ENCODE measurements around the gene SLC9C2.

The SLC9C2 gene

GRCh38 chr1:173481195-173481772 lies 121.6 kb downstream of the SLC9C2 start:
- no peak for TF ChIP-seq CTCF (IDR thresholded peaks at IDR 0.05; ENCODE audit: low read depth, low read length, missing control alignments)
- in situ Hi-C loops (cut with HindIII; ENCODE audit: low sequenced_read_pairs): no loop called here
- no peak for DNase-seq (ENCODE audit: low read depth)
- H3K4me3 ChIP-seq (ENCODE audit: low read depth, low read length): no peak overlapping the region

GRCh38 chr1:173479649-173480048 lies 123.2 kb downstream of the SLC9C2 start:
- no peak for TF ChIP-seq CTCF (IDR thresholded peaks at IDR 0.05; ENCODE audit: low read depth, low read length, missing control alignments)
- DNase-seq (ENCODE audit: low read depth): no peak
- in situ Hi-C loops (cut with HindIII; ENCODE audit: low sequenced_read_pairs): no loop called here
- H3K4me3 ChIP-seq (ENCODE audit: low read depth, low read length): peak overlapping the region; percentile 10

- peak overlapping the region; percentile 78 for H3K4me3 ChIP-seq (ENCODE audit: low read depth, low read length)
- TF ChIP-seq CTCF (IDR thresholded peaks at IDR 0.05; ENCODE audit: low read depth, low read length, missing control alignments): no peak
- no peak for DNase-seq (ENCODE audit: low read depth)
- in situ Hi-C loops (cut with HindIII; ENCODE audit: low sequenced_read_pairs): no loop called here
Measured at GRCh38 chr1:173478094-173478674, 124.7 kb downstream of the SLC9C2 start.

GRCh38 chr1:173477286-173478093 lies 125.4 kb downstream of the SLC9C2 start, which contains the start of gene PRDX6:
Gene PRDX6, plus strand, starts transcription at chr1:173477335. Its CDS starts 63 bp downstream, at chr1:173477398.
- peak; percentile 48 for DNase-seq (ENCODE audit: low read depth)
- H3K4me3 ChIP-seq (ENCODE audit: low read depth, low read length): peak within 1 kb of the TSS; percentile 78
- TF ChIP-seq CTCF (IDR thresholded peaks at IDR 0.05; ENCODE audit: low read depth, low read length, missing control alignments): no peak
- in situ Hi-C loops (cut with HindIII; ENCODE audit: low sequenced_read_pairs): no loop called here

GRCh38 chr1:173476665-173477285 lies 126.1 kb downstream of the SLC9C2 start:
- DNase-seq (ENCODE audit: low read depth): no peak
- peak overlapping the region; percentile 78 for H3K4me3 ChIP-seq (ENCODE audit: low read depth, low read length)
- in situ Hi-C loops (cut with HindIII; ENCODE audit: low sequenced_read_pairs): no loop called here
- no peak for TF ChIP-seq CTCF (IDR thresholded peaks at IDR 0.05; ENCODE audit: low read depth, low read length, missing control alignments)

- peak overlapping the region; percentile 78 for H3K4me3 ChIP-seq (ENCODE audit: low read depth, low read length)
- no peak for TF ChIP-seq CTCF (IDR thresholded peaks at IDR 0.05; ENCODE audit: low read depth, low read length, missing control alignments)
- DNase-seq (ENCODE audit: low read depth): no peak
- in situ Hi-C loops (cut with HindIII; ENCODE audit: low sequenced_read_pairs): no loop called here
Measured at GRCh38 chr1:173476197-173476664, 126.6 kb downstream of the SLC9C2 start.

Data from astrocyte of the cerebellum (primary cell).